GM19240 (cell line): ENCODE measurements around the gene BAG3.
"Not testable (repeated sequence)": the region's sequence is repeated elsewhere in the genome, so short reads cannot be mapped to it uniquely, and the experiment has no call there.

ENCODE experiments used
- DNase-seq: peaks from one replicate; pipeline ENCODE4 v3.0.0; 2011; ENCODE audit warnings: low spot score; ENCODE audit not compliant: insufficient read length

BAG3 gene

GRCh38 chr10:119640384-119640783 is 10.8 kb upstream of the BAG3 start:
- DNase-seq, result no peak

- no peak for DNase-seq
Observed at GRCh38 chr10:119640875-119641526, 10.2 kb upstream of the BAG3 start.

DNA sequence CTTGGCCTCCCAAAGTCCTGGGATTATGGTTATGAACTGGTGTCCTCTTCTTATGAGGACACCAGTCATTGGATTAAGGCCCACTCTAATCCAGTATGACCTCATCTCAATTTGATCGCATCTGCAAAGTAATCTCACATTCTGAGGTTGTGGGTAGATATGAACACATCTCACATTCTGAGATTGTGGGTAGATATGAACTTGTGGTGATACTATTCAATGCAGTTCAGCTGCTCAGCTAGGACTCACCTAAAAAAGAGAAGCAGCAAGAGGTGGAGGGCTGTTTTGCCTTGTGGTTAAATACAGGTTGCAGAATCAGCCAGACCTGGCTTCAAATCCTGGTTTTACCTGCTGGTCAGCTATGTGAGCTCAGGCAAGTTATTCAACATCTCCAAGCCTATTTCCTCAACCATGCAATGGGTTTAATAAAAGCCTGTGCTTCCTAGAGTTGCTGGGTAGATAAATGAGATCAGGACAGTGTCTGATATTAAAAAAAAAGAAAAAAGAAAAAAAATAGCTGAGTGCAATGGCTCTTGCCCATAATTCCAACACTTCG is 8.5 kb upstream of the BAG3 start:
- no peak for DNase-seq

DNA sequence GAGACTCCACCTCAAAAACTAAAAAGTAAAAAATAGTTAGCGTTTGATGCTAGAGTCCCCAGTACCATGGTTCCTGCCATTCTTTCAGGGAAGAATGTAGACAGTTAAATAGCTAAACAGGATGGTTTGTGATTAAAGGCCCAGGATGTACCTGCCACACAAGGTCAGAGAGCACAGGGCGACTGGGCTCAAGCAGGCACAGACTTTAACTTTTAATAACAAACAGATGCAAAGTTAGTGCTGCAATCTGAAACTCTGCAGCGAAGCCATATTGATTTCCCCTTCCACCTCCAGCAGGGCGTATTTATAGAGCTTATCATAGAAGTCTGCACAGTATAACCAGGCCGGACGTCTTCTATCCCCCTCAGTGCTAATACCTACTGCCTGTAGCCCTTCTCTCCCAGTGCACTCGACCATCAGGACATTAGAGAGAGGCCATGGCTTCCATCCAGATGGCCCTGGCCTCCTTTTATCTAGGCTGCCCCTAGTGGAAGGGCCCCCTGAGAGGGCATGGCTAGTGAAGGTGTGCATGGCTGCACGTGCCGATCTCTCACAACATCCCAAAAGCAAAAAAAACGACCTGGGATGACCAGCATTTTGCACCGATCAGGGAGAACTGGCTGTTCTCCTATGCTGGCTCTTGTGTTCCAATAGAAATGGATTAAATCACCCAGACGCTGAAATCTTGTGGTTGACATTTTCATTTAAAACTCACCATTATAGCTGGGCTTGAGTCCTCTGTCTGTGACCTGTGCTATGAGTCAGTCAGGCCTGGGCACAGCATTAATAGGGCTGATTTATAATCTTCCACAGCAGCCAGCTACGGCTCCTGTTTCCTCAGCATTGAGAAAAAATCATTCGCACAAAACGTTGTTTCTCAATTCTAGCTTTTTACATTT is 7.6 kb upstream of the BAG3 start:
- no peak for DNase-seq

GRCh38 chr10:119644205-119644814 is 6.9 kb upstream of the BAG3 start:
- no peak for DNase-seq

- no peak for DNase-seq
Observed at GRCh38 chr10:119644994-119645393, 6.2 kb upstream of the BAG3 start.

DNA sequence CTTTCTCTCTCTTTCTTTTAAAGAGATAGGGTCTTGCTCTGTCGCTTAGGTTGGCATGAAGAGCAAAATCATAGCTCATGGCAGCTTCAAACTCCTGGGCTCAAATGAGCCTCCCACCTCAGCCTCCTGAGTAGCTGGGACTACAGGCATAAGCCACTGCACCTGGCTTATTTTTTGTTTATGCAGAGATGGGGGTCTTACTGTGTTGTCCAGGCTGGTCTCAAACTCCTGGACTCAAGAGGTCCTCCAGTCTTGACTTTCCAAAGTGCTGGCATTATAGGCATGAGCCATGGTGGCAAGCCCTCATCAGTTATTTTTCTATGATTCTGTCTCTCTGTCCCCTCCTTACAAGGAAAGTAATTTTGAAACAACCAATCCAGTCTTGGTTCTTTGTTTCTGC is 1.1 kb upstream of the BAG3 start:
- no peak for DNase-seq

DNA sequence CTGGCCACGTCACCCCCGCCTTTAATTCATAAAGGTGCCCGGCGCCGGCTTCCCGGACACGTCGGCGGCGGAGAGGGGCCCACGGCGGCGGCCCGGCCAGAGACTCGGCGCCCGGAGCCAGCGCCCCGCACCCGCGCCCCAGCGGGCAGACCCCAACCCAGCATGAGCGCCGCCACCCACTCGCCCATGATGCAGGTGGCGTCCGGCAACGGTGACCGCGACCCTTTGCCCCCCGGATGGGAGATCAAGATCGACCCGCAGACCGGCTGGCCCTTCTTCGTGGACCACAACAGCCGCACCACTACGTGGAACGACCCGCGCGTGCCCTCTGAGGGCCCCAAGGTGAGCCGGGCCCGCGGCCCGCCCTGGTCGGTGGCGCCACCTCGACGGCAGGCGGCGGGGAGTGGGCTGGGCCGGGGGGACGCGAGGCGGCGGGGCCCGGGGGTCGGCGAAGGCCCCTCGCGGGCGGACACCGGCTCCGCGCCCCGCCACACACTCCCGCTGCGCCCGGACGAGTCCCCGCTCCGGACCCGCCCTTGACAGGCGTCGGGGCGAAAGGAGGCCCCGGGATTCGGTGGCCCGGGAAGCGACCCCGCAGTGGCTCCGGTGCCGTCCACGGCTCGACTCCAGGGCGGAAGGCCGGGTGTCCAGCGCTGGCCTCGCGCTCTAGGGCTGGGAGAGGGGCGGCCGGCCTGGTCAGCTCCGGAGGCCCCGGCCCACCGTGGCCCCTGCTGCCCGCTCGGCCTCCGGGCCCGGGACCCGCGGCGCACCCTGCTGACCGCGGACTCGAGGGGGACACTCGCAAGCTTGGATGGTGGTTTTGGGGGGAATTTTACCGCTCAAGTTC is 557 bp downstream of the BAG3 start:
- DNase-seq, result no peak

GRCh38 chr10:119652361-119652730 is 1.2 kb downstream of the BAG3 start:
- no peak for DNase-seq

DNA sequence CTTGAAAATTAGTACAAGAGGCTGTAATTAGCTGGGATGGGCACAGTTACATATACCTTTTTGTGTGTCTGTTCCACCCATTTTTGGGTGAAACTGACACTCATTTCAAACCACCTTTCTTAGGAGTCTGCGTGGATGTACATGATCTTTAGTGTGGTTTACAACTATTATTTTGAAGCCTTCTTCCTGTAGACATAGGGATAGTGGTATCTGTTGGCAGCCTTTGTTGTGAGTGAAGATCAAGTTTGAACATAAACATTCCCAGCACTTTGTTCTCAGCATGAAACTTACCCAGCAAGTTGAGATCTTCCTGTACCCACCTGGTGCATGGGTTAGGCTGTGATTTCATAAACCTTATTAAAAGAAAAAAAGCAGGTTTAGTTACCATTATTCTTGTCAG is 2.0 kb downstream of the BAG3 start:
- no peak for DNase-seq

GRCh38 chr10:119653916-119654315 is 2.7 kb downstream of the BAG3 start:
- no peak for DNase-seq

DNA sequence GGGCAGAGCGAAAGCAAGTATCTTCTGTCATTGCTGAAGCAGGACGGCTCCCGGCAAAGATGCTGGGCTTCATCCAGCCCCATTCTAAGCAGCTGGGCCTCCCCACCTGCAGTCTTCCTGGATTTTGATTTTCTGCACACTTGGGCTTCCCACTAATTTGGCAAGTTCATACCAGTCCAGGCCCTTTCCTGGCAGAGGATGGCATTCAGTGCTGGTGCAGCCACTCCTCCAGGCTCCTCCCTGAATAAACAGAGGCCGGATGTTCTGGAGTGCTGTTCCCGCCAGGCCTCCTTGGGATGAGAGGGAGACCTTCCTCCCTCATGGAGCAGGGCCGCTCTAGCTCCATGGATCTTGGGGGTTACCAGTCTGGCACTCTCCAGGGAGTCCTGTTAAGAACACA is 3.4 kb downstream of the BAG3 start:
- no peak for DNase-seq

- no peak for DNase-seq
Observed at GRCh38 chr10:119655566-119656001, 4.4 kb downstream of the BAG3 start.

- no peak for DNase-seq
Observed at GRCh38 chr10:119656760-119657159, 5.6 kb downstream of the BAG3 start.

DNA sequence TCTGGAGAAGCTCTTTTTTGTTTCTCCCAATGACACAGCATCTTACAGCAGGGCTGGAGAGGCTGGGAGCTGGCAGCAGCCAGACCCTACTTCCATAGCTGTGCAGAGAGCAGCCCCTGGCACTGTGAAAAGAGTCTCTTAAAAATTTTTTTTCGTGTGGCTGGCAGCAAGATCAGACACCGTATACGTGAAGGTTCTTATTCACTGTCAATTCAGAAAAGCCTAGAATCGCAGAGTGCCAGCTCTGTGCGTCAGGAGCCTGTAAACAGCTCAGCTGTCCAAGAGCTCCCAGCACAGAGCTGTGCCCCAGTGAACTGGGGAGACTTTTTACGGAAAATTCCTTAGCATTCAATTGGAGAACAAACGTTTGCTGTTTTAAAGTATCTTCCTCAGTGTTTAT is 6.5 kb downstream of the BAG3 start:
- no peak for DNase-seq

GRCh38 chr10:119658274-119658673 is 7.1 kb downstream of the BAG3 start:
- DNase-seq, result no peak

DNA sequence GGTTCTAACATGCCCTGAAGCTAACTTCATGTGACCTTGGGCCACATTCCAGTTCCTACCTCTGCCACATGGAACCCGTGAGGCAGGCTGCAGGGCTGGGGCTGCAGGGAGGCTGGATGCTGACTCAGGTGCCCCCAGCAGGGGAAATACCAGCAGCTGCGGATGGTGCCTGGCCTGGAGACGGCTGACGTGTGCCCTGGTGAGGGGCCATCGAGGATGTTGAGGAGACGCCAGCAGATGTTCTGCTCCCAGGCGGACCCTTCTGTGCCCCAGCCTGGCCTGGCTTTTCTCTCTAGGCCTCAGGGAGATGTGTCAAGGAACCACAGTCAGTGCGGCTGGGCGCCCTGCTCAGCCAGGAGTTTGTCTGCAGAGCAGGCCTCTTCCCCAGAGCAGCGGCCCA is 8.8 kb downstream of the BAG3 start:
- no peak for DNase-seq

GRCh38 chr10:119662076-119662605 is 11.0 kb downstream of the BAG3 start:
- DNase-seq, result not testable (repeated sequence)

DNA sequence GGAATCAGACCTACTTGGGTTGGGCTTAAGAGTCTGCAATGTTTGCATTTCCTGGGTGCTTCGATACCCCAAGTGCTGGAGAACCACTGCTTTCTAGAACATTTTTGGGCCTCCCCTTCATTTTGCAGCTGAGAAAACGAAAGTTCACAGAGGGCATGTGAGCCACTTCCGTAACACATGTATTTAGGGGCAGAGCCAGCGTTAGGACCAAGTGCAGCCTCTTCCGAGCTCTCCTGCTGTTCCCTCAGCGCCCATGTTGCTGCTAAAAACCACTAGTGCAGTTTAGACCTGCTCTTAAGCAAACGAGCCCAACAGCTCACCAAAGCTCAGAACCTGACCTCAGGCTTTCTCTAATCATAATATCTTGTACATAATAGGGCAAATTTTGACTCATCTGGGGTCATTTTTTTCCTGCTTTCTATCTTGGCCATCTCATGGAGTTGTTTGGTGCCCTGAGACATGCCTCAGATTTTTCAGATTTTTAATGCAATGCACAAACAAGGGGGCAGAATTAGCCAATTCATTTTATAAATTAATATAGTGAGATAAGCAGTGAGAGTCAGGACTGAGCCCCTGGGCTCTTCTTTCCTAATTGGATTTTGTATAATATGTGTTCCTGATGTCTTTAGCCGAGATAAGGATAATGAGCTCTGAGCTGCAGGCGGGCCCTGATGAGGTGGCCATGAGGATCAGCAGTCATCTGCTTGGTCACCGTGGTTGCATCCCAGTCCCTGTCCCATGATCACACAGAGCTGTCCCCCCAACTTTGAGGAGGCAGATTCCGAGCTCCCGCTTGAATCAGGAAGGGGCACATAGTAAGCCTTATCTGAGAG is 12.9 kb downstream of the BAG3 start:
- DNase-seq, result no peak
